Activated CD4-positive, alpha-beta T cell treated with anti-CD3 and anti-CD28 coated beads for 1 hour (primary cell): Measurements from ENCODE around the gene KLHL30.

Source experiments
- DNase-seq: peaks from one replicate; pipeline ENCODE4 v3.0.0-alpha.2; 2020

KLHL30 gene

GRCh38 chr2:238133499-238134392 lies 4.7 kb upstream of the KLHL30 start:
- no peak for DNase-seq

- no peak for DNase-seq
Observed at GRCh38 chr2:238134393-238134785, 4.1 kb upstream of the KLHL30 start.

DNA sequence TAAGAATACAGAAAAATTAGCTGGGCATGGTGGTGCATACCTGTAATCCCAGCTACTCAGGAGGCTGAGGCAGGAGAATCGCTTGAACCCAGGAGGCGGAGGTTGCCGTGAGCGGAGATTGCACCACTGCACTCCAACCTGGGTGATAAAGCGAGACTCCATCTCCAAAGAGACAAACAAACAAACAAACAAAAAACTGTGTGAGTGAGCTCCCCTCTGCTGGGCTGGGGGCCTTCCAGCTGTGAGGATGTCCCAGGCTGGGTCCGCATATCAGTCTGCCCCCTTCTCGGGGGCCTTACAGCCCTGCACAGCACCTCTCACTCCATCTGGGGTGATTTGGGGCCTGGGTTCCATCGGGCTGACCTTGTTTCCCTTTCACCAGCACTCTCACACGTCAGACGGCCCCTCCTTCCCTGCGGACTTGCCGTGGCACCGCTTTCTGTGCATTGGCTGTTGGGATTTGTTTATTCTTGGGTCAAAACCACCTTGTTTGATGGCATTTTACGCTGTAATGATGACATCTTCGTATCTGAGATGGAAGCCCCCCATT lies 2.8 kb upstream of the KLHL30 start:
- DNase-seq, result no peak

- DNase-seq, result no peak
Observed at GRCh38 chr2:238136820-238137537, 1.5 kb upstream of the KLHL30 start.

- DNase-seq, result no peak
Observed at GRCh38 chr2:238137885-238138284, 583 bp upstream of the KLHL30 start.

- no peak for DNase-seq
Observed at GRCh38 chr2:238139196-238140039, 950 bp downstream of the KLHL30 start.

- no peak for DNase-seq
Observed at GRCh38 chr2:238140040-238140439, 1.6 kb downstream of the KLHL30 start.

DNA sequence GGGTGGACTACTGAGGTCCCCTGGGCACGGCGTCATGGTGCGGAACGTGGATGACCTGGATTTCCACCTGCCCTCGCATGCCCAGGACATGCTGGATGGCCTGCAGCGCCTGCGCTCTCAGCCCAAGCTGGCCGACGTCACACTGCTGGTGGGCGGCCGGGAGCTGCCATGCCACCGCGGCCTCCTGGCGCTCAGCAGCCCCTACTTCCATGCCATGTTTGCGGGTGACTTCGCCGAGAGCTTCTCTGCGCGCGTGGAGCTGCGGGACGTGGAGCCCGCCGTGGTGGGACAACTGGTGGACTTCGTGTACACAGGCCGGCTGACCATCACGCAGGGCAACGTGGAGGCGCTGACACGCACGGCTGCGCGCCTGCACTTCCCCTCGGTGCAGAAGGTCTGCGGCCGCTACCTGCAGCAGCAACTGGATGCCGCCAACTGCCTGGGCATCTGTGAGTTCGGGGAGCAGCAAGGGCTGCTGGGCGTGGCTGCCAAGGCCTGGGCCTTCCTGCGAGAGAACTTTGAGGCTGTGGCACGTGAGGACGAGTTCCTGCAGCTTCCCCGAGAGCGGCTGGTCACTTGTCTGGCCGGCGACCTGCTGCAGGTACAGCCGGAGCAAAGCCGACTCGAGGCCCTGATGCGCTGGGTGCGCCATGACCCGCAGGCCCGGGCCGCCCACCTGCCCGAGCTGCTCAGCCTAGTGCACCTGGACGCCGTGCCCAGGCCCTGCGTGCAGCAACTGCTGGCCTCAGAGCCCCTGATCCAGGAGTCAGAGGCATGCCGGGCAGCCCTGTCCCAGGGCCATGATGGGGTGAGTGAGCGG lies 2.5 kb downstream of the KLHL30 start:
- no peak for DNase-seq

- no peak for DNase-seq
Observed at GRCh38 chr2:238141541-238142318, 3.3 kb downstream of the KLHL30 start.

DNA sequence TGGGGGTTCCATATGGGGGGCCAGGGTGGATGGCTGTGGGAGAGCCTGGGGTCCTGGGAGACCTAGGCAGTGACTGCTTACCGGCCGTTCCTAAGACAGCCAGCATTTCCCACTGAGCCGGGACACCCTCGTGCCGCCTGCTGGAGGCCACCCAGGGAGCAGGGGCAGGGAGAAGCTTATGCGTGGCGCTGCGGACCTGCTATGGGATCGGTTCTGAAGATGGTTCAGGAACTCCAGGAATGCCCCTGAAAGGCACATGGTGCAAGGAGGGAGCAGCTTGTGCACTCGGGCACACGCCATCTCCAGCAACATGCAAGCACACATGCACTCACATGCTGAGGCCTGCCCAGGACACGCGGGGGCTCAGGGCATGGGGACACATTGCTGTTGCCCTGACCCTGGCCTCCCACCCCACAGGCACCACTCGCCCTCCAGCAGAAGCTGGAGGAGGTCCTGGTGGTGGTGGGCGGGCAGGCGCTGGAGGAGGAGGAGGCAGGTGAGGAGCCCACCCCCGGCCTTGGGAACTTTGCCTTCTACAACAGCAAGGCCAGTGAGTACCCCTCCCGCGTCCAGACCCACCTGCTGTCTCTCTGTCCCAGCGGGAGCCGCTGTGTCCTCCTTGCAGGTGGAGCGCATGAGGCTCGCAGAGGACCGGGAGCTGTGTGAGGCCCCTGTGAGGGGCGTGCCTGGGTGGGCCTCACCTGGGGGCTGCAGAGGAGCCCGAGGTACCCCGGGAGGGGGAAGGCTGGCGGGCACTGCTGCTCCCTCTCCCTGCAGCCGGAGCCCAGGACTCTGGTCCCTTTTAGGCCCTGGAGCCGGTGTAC lies 4.1 kb downstream of the KLHL30 start:
- no peak for DNase-seq

- no peak for DNase-seq
Observed at GRCh38 chr2:238143239-238143951, 4.9 kb downstream of the KLHL30 start.

DNA sequence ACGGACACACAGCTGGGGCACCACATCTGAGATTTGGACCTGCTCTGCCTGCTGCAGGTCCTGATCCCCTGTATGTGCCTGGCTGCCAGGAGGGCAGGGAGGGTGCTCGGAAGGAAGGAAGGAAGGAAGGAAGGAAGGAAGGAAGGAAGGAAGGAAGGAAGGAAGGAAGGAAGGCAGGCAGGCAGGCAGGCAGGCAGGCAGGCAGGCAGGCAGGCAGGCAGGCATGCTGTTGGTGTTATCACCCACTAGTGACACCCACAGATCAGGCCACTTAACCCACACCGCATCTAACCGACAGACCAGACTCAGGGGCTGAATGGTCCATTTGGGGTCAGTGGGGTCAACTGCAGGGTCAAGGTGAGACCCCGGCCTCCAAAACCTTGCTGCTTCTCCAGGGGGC lies 5.8 kb downstream of the KLHL30 start:
- no peak for DNase-seq

GRCh38 chr2:238145046-238145445 lies 6.6 kb downstream of the KLHL30 start:
- DNase-seq, result no peak

DNA sequence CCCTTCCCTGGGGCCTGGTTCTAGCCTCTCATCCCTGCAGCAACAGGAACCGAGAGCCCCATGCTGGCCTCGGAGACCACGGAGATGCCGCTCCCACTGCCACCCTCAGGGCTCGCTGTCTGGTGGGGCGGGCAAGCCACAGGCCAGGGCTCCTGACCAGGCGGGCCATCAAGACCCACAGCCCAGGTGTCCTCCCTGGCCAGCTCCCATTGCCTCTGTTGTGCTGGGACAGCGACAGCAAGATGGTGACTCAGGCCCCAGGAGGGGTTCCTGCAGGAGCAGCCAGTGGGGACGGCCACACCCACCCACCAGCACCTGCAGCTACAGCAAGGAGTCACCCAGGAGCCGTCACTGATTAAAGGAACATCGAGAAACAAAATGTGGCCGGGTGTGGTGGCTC lies 7.4 kb downstream of the KLHL30 start:
- no peak for DNase-seq

DNA sequence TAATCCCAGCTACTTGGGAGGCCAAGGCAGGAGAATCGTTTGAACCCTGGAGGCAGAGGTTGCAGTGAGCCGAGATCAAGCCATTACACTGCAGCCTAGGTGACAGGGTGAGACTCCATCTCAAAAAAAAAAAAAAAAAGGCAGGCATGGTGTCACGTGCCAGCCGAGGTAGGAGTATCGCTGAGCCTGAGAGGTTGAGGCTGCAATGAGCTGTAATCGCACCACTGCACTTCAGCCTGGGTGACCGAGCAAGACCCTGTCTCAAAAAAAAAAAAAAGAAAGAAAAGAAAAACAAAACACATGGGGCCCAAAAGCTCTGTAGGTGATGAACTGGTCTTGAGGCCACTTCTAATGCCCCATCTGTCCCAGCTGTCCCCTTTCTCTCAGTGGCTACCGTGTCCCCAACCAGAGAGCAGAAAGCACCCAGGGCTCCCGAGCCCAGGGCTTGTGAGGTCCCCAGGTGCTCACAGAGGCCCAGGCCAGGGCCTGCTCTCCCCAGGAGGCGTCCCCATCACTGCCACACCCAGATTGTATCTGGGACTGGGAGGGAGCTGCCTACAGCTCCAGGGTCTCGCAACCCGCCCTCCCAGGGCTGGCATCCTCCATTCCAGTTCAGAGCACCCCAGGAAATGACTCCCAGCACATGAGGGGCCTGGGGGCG lies 8.5 kb downstream of the KLHL30 start:
- DNase-seq, result no peak

DNA sequence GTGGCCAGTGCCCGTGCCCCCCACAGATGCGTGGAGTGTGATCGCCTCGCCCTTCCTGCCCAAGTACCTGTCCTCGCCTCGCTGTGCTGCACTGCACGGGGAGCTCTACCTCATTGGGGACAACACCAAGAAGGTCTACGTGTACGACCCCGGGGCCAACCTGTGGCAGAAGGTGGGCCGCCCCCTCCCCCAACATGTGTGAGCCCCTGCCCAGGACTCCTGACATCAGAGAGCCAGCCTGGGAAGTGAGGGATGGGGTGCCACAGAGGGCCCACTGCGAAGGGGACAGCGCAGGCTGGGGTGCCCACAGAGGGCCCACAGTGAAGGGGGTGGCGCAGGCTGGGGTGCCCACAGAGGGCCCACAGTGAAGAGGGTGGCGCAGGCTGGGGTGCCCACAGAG lies 10.5 kb downstream of the KLHL30 start:
- no peak for DNase-seq

GRCh38 chr2:238149841-238150572 lies 11.5 kb downstream of the KLHL30 start:
- no peak for DNase-seq

- DNase-seq, result no peak
Observed at GRCh38 chr2:238150686-238151085, 12.2 kb downstream of the KLHL30 start.
